Measurements from ENCODE around the gene MAP2K1.

- TF ChIP-seq CTCF (IDR thresholded peaks at IDR 0.05; ENCODE audit: low read depth, low read length) (no peak), POLR2A (IDR thresholded peaks at IDR 0.05; ENCODE audit: extremely low read depth, insufficient read length) (no peak)
Observed at GRCh38 chr15:66408254-66408653, 21.5 kb downstream of the MAP2K1 start.

Measured in NB4 (cell line).